Measurements from ENCODE around the gene PRPF8. TPM values are rescaled to one million over a fixed set of nuclear protein-coding genes. Genes with fewer than 3 reads are reported as not detected.
"Not testable (repeated sequence)": the region's sequence is repeated elsewhere in the genome, so short reads cannot be mapped to it uniquely, and the experiment has no call there.

Gene PRPF8
- total RNA-seq, 1 experiment from 2014 or later, result 296 TPM

GRCh38 chr17:1703063-1703462 lies 18.4 kb upstream of the PRPF8 start:
- Histone ChIP-seq H3K4me3 (ENCODE audit: low read depth in 2 of 2, low read length in 2 of 2) (no peak overlapping the region), H3K36me3 (ENCODE audit: control insufficient read depth, insufficient read depth, low read length) (no peaks in the 10 kb centered on the region), H3K27ac (ENCODE audit: low read length) (no peak overlapping the region), H3K4me1 (ENCODE audit: control insufficient read depth, insufficient read depth, low read length) (no peaks in the 10 kb centered on the region), H3K27me3 (ENCODE audit: control insufficient read depth, insufficient read depth, low read length) (no peaks in the 10 kb centered on the region), H3K9me3 (ENCODE audit: control insufficient read depth, insufficient read depth, low read depth, low read length) (no peaks in the 10 kb centered on the region)
- TF ChIP-seq SIN3A (IDR thresholded peaks at IDR 0.05; ENCODE audit: borderline replicate concordance, insufficient read depth, low read depth, low read length) (no peak), REST (IDR thresholded peaks at IDR 0.05; ENCODE audit: insufficient read depth in 1 of 2, low read depth in 2 of 2, low read length in 1 of 2) (no peak), TCF7L2 (IDR thresholded peaks at IDR 0.05; ENCODE audit: low read depth, low read length) (no peak), POLR2AphosphoS5 (IDR thresholded peaks at IDR 0.05; ENCODE audit: low read depth, low read length) (no peak)
- TF ChIP-seq, protein P1, sequence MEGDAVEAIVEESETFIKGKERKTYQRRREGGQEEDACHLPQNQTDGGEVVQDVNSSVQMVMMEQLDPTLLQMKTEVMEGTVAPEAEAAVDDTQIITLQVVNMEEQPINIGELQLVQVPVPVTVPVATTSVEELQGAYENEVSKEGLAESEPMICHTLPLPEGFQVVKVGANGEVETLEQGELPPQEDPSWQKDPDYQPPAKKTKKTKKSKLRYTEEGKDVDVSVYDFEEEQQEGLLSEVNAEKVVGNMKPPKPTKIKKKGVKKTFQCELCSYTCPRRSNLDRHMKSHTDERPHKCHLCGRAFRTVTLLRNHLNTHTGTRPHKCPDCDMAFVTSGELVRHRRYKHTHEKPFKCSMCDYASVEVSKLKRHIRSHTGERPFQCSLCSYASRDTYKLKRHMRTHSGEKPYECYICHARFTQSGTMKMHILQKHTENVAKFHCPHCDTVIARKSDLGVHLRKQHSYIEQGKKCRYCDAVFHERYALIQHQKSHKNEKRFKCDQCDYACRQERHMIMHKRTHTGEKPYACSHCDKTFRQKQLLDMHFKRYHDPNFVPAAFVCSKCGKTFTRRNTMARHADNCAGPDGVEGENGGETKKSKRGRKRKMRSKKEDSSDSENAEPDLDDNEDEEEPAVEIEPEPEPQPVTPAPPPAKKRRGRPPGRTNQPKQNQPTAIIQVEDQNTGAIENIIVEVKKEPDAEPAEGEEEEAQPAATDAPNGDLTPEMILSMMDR (IDR thresholded peaks at IDR 0.05), result no peak
- ChIA-PET CTCF (interaction anchor here (0.7 kb wide), 1 partner anchor 151 kb away, joined by 6 read pairs; no protein-coding TSS in a partner anchor), POLR2A (no interaction called here)
- no TSS peak for BruUV-seq (replicated peaks)
- in situ Hi-C loops (cut with HindIII; ENCODE audit: low pct_unique_long_range_greater_than_20kb, low sequenced_read_pairs) (no loop called here), intact Hi-C loops (cut with micrococcal nuclease; ENCODE audit: unreplicated experiment) (no loop called here)
- no peak for ATAC-seq
- DNase-seq (ENCODE audit: low read depth, low spot score), result no peak

- intact Hi-C loops (cut with micrococcal nuclease; ENCODE audit: unreplicated experiment); POLR2A ChIA-PET; H3K27ac ChIP-seq (ENCODE audit: low read length); H3K27me3 ChIP-seq (ENCODE audit: control insufficient read depth, insufficient read depth, low read length); H3K36me3 ChIP-seq (ENCODE audit: control insufficient read depth, insufficient read depth, low read length); H3K9me3 ChIP-seq (ENCODE audit: control insufficient read depth, insufficient read depth, low read depth, low read length); H3K4me1 ChIP-seq (ENCODE audit: control insufficient read depth, insufficient read depth, low read length); DNase-seq (ENCODE audit: low read depth, low spot score); H3K4me3 ChIP-seq (ENCODE audit: low read depth in 2 of 2, low read length in 2 of 2); in situ Hi-C loops (cut with HindIII; ENCODE audit: low pct_unique_long_range_greater_than_20kb, low sequenced_read_pairs); BruUV-seq (replicated peaks); CTCF ChIA-PET; ATAC-seq: not testable (repeated sequence)
These were observed 15.2 kb upstream of the PRPF8 start for GRCh38 chr17:1699891-1700290.

DNA sequence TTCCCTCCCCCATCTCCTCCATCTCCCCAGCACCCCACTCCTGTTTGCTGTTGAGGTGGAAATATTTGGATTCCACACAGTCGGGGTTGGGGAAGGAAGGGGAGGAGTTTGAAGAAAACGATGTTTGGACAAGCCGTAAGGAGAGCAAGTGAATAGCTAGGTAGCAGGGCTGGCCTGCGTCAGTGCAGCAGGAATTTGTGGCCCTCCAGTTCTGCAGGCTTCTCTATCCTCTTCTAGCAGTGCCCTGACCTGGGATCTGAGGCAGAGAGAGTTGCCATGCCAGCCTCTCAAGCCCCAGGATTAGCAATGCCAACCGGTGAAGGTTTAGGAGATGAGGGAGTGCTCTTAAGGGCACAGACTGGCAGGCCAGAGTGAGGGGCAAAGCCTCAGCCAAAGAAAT lies 13.0 kb upstream of the PRPF8 start:
- in situ Hi-C loops (cut with HindIII; ENCODE audit: low pct_unique_long_range_greater_than_20kb, low sequenced_read_pairs) (no loop called here), intact Hi-C loops (cut with micrococcal nuclease; ENCODE audit: unreplicated experiment) (no loop called here)
- no peak for DNase-seq (ENCODE audit: low read depth, low spot score)
- no TSS peak for BruUV-seq (replicated peaks)
- peak; percentile 53 for ATAC-seq
- no peaks in the 10 kb centered on the region for H3K27me3 ChIP-seq (ENCODE audit: control insufficient read depth, insufficient read depth, low read length)
- H3K4me1 ChIP-seq (ENCODE audit: control insufficient read depth, insufficient read depth, low read length), result no peaks in the 10 kb centered on the region
- no peaks in the 10 kb centered on the region for H3K36me3 ChIP-seq (ENCODE audit: control insufficient read depth, insufficient read depth, low read length)
- H3K27ac ChIP-seq (ENCODE audit: low read length), result no peak overlapping the region
- no peak overlapping the region for H3K4me3 ChIP-seq (ENCODE audit: low read depth in 2 of 2, low read length in 2 of 2)
- ChIA-PET POLR2A (interaction anchor here (0.7 kb wide), 1 partner anchor 103 kb away, joined by 3 read pairs; no protein-coding TSS in a partner anchor), CTCF (no interaction called here)
- no peak for TF ChIP-seq POLR2AphosphoS5 (IDR thresholded peaks at IDR 0.05; ENCODE audit: low read depth, low read length)
- TF ChIP-seq REST (IDR thresholded peaks at IDR 0.05; ENCODE audit: insufficient read depth in 1 of 2, low read depth in 2 of 2, low read length in 1 of 2), result no peak
- TF ChIP-seq SIN3A (IDR thresholded peaks at IDR 0.05; ENCODE audit: borderline replicate concordance, insufficient read depth, low read depth, low read length), result no peak
- no peaks in the 10 kb centered on the region for H3K9me3 ChIP-seq (ENCODE audit: control insufficient read depth, insufficient read depth, low read depth, low read length)
